SK-N-DZ (cell line): ENCODE data around the gene OR1K1. TPM values are rescaled to one million over a fixed set of nuclear protein-coding genes. Genes with fewer than 3 reads are reported as not detected.
"Not testable (repeated sequence)": the region's sequence is repeated elsewhere in the genome, so short reads cannot be mapped to it uniquely, and the experiment has no call there.

Source experiments
- DNase-seq: peaks from one replicate; pipeline ENCODE4 v3.0.0-alpha.2; 2015; ENCODE audit warnings: low spot score
- polyA plus RNA-seq, 2 experiments: library from polyadenylated mRNA; depleted of rRNA; stranded (reverse); fragments of >200 nt; gene quantifications; 2 replicates each; pipeline ENCODE4 v1.2.3, GENCODE V29; 2014

Gene OR1K1, protein sequence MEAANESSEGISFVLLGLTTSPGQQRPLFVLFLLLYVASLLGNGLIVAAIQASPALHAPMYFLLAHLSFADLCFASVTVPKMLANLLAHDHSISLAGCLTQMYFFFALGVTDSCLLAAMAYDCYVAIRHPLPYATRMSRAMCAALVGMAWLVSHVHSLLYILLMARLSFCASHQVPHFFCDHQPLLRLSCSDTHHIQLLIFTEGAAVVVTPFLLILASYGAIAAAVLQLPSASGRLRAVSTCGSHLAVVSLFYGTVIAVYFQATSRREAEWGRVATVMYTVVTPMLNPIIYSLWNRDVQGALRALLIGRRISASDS
- not detected in 2 replicates for polyA plus RNA-seq (2014; cell fraction: cytosol; rRNA removed)
- not detected in 2 replicates for polyA plus RNA-seq (2014; cell fraction: nucleus; rRNA removed)

DNA sequence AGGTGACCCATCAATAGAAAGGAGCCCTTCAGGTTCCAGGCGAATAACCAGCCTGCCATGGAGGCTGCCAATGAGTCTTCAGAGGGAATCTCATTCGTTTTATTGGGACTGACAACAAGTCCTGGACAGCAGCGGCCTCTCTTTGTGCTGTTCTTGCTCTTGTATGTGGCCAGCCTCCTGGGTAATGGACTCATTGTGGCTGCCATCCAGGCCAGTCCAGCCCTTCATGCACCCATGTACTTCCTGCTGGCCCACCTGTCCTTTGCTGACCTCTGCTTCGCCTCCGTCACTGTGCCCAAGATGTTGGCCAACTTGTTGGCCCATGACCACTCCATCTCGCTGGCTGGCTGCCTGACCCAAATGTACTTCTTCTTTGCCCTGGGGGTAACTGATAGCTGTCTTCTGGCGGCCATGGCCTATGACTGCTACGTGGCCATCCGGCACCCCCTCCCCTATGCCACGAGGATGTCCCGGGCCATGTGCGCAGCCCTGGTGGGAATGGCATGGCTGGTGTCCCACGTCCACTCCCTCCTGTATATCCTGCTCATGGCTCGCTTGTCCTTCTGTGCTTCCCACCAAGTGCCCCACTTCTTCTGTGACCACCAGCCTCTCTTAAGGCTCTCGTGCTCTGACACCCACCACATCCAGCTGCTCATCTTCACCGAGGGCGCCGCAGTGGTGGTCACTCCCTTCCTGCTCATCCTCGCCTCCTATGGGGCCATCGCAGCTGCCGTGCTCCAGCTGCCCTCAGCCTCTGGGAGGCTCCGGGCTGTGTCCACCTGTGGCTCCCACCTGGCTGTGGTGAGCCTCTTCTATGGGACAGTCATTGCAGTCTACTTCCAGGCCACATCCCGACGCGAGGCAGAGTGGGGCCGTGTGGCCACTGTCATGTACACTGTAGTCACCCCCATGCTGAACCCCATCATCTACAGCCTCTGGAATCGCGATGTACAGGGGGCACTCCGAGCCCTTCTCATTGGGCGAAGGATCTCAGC is at the start of gene OR1K1:
OR1K1 (plus strand) TSS at position 58 of the 995 bp plus-strand sequence; CDS start at position 58, 0 bp downstream.
- no peak for DNase-seq

DNA sequence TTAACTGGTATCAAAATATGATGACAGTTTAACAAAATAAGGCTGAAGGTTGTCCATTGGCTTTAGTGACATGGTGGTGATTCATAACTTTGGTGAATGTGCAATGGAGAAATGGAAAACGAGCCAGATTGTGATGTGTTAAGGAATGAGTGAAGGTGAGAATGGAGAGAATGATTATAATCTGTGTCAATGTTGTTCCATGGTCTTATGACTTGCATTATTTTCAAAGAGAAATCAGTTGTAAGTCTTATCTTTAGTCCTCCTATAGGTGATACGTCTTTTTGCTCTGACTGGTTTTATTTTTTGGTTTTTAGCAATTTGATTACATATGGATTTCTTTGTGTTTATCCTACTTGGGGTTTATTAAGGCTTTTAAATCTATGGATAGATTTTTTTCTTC is 45.1 kb upstream of the OR1K1 start:
- no peak for DNase-seq

DNA sequence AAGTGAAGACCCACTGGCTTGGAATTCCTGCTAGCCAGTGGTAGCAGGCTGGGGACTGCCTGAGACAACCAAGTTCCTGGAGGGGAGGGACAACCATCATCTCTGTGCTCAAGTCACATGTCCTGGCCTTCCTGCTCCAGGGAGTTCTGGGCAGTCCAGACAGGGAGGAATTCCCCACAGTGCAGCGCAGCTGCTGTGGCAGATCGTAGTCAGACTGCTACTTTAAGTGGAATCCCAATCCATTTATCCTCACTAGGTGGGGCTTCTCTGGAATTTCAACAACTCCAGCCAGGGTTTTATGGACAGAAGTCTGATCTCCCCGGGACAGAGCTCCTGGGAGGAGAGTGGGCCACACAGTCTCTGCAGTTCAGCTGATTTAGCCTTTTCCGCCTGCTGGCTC is 32.1 kb upstream of the OR1K1 start:
- no peak for DNase-seq

DNA sequence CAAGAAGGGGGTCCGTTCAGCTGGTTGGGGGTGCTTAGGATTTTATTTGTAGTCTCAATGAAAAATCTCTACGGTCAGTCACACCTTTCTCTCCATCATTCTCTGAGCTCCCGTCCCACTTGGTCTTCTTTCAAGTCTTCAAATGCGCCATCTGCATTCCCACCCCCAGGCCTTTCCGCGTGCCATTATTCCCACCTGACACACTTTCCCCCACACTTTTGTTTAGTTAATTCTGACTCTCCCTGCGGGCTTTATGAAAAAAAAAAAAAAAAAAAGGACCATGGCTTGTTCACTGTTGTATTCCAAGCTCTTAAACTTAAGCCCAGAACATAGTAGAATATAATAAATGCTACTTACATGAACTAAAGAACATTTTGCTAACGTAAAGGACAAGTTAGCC is 22.9 kb upstream of the OR1K1 start:
- no peak for DNase-seq

DNA sequence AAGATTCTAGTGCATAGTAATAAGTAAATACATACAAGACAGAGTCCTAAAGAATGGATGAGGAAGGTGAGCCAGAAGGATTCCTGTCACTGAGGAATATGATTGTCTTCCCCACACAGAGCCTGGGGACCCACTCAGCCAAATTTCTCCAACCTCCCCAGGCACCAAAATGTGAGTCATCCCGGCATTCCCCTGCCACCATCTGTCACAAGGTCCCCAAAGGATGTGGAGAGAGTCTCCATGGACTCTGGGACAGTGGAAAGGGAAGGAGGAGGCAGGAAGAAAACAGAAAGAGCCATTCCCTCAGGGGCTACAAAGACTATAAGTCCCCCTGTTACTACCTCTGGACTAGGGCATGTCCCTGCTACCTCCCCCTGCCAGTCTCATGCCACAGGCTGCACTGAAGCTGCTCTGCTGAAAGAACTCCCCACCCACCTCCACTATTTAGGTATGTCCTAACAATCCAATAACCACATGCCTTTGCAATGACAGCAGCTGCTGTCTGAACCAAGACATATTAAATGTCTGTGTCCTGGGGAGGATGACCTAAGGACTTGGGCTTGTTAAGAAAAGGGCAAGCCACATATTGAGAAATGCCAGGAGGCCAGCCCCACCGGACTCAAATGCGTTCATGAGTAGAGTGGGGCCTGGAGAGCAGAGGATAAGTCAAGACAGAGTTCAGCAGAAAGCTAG is 21.8 kb upstream of the OR1K1 start:
- no peak for DNase-seq

DNA sequence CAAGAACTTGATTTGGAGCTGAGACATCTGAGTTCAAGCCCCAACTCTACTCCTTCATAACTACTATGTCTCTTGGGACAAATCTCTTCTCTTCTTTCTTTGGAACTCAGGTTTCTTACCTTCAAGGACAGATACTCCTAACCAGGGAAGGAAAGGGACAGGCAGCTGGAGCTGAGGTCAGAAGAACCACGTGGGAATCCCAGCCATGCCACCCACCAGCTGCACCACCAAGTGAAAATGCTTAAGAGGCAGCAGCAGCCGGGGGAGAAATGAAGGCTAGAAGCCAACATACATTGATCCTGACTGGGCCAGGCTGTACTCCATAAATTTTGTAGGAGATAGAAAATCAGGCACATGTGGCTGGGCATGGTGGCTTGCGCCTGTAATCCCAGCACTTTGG is 20.7 kb upstream of the OR1K1 start:
- no peak for DNase-seq

DNA sequence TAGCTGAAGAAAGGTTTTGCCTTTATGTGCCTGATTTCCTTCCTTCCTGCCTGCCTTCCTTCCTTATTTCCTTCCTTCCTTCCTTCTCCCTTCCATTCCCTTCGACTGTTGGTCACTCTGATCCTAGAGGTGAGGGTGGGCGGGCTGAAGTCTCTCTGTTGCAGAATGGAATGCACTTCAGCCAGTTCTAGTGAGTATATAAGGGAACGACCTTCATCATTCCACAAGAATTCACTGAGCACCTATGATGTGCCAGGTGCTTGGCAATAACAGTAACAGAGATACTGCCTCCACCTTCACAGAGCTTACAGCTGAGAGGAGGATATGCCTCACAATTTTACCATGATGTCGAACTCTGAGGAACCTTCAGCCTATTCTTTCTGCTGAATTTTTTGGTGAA is 19.9 kb upstream of the OR1K1 start:
- no peak for DNase-seq

DNA sequence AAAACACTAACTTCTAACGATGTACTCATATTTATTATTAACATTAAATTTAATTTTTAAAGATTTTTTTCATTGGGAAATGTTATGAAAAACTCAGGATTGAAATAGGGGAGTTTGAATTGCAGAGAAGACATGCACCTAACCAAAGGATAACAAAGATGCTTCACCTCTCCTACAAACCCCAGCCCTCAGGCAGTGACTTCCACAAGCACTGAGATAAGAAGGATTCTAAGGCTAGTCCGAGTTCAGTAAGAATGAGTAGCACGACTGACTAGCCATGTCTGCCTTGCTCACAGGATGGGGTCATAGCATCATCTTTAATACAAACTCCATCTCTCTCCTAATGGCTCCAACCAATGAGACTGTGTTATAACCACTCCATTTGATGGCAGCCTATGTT is 18.3 kb upstream of the OR1K1 start:
- DNase-seq, result no peak

DNA sequence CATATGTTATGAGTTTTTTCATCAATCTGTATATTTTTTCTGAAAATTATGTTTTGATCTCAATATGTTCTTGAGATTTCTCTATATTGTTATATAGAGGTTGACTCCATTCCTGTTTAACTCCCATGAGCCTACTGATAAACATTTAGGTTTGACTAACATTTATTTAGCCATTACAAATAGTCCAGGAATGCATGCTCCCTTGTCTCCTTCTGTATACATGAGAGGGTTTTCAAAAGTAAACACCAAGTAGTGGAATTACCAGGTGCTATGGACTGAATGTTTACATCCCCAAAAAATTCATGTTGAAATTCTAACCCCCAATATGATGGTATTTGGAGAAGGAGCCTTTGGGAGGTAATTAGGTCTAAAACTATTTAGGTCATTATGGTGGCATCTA is 14.7 kb upstream of the OR1K1 start:
- no peak for DNase-seq

DNA sequence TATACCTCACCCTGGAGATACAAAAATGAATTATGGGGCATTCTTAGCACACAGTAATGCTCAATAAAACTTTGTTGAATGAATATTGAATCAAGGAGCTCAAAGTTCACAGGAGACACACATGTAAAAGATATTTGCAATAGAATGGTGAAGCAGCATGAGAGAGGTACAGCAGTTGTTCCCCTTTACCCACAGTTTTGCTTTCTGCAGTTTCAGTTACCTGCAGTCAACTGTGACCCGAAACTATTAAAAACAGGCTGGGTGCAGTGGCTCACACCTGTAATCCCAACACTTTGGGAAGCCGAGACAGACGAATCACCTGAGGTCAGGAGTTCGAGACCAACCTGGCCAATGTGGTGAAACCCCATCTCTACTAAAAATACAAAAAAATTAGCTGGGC is 13.6 kb upstream of the OR1K1 start:
- no peak for DNase-seq

DNA sequence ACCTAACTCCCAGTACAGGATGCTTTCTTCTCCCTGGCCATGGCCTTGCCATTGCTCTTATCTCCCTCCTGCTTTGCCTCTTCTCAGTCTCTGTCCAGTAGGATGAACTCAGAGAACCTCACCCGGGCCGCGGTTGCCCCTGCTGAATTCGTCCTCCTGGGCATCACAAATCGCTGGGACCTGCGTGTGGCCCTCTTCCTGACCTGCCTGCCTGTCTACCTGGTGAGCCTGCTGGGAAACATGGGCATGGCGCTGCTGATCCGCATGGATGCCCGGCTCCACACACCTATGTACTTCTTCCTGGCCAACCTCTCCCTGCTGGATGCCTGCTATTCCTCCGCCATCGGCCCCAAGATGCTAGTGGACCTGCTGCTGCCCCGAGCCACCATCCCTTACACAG is 11.1 kb upstream of the OR1K1 start, which contains the start of gene OR5C1:
OR5C1 (plus strand) TSS at position 103 of the 400 bp plus-strand sequence; CDS start at position 103, 0 bp downstream.
- DNase-seq, result no peak

DNA sequence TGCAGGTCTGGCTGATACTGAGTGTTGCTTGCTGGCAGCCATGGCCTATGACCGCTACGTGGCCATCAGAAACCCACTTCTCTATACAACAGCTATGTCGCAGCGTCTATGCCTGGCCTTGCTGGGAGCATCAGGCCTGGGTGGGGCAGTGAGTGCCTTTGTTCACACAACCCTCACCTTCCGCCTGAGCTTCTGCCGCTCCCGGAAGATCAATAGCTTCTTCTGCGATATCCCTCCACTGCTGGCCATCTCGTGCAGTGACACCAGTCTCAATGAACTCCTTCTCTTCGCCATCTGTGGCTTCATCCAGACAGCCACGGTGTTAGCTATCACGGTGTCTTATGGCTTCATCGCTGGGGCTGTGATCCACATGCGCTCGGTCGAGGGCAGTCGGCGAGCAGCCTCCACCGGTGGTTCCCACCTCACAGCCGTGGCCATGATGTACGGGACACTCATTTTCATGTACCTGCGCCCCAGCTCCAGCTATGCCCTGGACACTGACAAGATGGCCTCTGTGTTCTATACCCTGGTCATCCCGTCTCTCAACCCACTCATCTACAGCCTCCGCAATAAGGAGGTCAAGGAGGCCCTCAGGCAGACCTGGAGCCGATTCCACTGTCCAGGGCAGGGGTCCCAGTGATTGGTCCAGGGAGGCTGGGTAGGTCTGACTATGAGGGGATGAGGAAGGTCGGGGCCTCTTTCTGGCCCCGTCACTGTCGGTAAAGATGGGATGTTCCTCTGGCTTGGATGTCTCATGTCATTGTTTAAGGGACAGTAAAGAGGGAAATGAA is 10.5 kb upstream of the OR1K1 start:
- DNase-seq, result no peak

DNA sequence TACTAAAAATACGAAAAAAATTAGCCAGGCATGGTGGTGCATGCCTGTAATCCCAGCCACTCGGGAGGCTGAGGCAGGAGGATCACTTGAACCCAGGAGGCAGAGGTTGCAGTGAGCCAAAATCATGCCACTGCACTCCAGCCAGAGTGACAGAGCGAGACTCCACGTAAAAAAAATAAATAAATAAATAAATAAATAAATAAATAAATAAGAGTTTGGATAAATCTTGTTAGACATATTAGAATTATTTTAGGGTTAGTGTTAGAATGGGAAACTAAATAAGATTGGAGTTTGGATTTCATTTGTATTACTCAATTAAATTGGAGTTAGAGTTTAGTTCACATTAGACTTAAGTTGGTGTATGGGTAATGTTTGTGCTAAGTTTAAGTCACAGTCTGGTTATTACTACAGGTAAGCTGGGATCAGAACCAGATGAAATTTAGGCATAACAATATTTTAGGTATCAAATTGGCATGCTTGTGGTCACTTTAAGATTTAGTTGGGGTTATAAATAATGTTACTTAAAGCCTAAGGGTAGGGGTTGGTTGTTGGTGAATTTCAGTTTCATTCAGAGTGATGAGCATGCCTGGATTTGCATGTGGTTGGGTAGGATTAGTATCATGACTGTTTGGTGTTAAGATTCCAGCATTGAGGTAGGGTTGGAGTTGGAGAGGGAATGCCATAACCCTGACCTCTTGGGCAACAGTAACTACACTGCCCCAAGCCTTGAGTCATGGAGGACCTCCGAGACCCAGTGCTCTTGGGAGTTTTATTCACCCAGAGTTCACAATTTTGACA is 7.9 kb upstream of the OR1K1 start:
- DNase-seq, result no peak

DNA sequence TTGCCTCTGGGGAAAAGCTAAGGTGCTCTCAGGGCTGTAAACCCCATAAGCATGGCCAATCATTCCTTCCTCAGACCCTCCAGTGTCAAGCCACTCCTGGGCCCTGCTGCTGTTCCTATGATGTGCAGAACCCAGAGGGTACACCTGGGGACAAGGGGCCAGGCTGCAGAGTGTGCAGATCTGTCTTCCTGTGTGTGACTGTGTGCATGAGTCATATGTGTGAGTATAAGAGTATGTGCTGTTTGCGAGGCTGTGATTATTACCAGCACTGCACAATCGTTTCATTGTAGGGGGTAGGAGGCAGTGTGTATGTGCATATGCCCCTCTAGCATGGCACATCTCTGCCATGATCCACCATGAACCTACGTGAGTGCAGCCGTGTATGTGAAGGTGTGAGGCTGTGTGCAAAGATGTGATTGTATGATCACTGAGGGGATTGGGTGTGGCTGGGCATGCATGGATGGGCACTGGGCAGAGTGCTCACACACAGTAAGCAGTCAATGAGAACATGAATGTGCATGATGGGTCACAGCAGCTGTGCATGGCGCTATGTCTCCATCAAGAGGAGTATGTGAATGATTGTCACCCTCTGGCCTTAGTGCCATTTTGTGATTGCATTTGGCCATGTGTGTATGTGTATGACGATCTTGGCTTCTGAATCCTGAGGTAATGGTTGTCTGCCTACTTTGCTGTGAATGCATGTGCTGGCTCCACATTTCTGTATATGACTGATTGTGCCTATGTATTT is 2.4 kb upstream of the OR1K1 start:
- no peak for DNase-seq

DNA sequence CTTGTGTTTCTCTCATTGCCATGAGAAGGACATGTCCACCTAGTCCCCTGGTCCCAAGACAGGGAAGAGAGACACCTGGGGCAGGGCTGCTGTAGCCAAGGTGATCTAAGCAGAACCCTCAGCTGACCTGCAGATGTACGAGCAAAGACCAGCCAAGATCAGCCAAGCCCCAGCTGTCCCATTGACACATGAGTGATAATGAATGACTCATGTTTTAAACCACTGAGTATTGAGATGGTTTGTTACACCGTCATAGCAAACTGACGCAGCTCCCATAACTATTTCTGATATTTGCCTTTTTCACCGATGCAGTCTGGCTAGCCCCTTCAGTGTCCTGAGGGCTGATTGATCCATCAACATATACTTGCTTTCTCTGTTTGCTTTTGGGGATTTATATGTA is 6.7 kb downstream of the OR1K1 start:
- no peak for DNase-seq

DNA sequence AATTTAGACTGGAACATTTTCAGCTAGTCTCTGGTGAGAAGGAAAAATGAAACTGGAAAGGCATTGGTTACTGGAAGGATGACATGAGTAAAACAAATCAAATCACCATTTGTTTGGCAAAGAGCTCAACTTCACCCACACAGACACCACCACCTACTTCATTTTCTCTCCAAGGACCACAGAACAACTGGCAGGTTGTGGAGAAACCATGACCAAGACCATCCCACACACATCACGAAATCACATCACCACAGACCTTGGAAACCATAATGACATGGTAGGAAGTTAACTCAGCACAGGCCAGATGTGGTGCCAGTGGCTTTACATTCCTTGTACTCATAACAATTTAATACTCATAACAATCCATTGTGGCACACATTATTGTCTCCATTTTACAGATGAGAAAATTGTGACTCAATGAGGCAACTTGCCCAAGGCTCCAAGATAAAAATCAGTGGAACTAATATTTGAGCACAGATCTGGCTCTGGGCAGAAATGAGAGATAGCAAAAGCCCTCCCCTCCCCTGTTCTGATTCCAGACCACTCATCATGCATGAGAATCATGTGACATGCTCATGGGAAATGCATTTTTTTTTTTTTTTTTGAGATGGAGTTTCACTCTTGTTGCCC is 7.5 kb downstream of the OR1K1 start:
- DNase-seq, result no peak

DNA sequence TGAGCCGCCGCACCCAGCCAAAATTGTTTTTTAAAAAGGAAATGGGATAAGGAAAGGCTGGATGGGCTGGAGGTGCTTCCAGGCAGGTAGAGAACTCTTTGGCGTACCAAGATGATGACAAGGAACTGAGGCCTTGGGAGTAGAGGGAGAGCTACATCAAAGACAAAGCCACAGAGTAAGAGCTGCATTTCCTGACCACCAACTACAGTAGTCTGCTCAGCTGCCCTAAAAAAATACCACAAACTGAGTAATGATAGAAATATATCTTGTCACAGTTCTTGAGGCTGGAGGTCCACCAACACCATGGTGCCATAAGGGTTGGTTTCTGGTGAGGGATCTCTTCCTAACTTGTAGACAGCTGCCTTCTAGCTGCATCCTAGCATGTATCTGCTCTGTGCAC is 8.2 kb downstream of the OR1K1 start:
- DNase-seq, result no peak

DNA sequence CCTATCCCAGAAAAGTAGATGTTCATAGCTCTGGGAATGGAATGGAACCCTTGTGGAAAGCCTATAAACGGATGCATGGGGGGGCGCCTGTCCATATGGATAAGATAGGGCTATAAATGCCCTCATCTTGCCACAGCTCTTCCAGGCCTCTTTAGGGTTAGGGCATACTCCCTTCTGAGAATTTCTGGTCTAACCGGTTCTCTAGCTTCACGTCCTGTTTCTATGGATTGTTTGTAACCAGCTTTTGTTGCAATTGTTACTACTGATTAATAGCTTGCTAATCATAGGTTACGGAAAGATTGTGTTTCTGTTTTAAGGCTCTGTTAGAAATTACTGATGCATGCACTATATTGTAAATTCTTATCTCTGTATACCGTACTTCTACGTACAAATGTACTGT is 9.3 kb downstream of the OR1K1 start:
- not testable (repeated sequence) for DNase-seq
